GM12864 (cell line): ENCODE measurements around the gene HECTD1.
"Not testable (repeated sequence)": the region's sequence is repeated elsewhere in the genome, so short reads cannot be mapped to it uniquely, and the experiment has no call there.

ENCODE experiments used
- DNase-seq: peaks from one replicate; pipeline ENCODE4 v3.0.0-alpha.2; 2011; ENCODE audit warnings: low read depth
- H3K4me3 ChIP-seq: 2 replicates; pipeline ENCODE4 v1.5.1; 2011; ENCODE audit warnings: mild to moderate bottlenecking, low read depth, low read length, control low read depth
- TF ChIP-seq, protein P1 (sequence below): IDR thresholded peaks from 2 replicates; pipeline ENCODE4 v1.5.1; 2011; ENCODE audit warnings: low read depth, mild to moderate bottlenecking, moderate library complexity, low read length, control low read depth, inconsistent platforms; ENCODE audit errors: missing control alignments

The HECTD1 gene

DNA sequence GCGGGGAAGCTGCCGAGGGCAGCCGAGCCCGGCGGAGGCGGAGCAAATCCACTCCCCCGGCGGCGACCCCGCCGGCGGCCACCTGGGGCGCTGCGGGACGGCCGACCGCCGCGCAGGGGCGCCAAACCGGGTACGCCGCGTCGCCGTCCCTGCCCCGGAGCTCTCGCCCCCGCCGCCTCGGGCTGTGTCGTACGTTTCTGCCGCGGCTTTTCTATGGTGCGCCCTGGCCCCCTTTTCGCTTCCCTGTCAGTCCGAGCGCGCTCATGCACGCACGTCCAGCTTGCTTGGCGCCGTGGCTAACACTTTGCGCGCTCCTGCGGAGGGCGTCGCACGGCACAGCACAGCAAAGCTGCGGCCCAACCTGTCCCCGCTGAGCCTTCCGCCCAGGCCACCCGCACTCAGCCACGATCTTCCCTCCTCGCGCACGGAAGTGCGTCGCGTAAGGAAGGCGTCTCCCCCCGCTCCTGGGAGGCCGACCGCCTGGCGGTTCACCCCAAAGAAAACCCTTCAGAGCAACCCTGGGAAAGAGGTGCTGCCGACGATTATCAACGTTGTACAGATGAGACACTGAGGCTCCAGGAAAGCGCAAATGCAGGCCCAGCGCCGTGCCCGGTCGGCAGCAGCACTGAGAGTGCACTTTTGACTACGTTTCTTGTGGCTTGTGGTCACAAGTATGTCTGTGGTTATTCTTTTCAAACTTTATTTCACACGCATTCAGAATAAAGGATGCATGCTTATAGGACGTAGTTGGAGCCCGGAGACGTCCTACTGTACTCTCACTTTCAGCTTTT, at the start of gene HECTD1:
Gene HECTD1 (minus strand): TSS at position 39 of the 791 bp plus-strand sequence. CDS start 1,857 bp downstream, outside the sequence.
- peak; percentile 72 for DNase-seq
- peak within 1 kb of the TSS; percentile 79 for H3K4me3 ChIP-seq
- TF ChIP-seq, protein P1, sequence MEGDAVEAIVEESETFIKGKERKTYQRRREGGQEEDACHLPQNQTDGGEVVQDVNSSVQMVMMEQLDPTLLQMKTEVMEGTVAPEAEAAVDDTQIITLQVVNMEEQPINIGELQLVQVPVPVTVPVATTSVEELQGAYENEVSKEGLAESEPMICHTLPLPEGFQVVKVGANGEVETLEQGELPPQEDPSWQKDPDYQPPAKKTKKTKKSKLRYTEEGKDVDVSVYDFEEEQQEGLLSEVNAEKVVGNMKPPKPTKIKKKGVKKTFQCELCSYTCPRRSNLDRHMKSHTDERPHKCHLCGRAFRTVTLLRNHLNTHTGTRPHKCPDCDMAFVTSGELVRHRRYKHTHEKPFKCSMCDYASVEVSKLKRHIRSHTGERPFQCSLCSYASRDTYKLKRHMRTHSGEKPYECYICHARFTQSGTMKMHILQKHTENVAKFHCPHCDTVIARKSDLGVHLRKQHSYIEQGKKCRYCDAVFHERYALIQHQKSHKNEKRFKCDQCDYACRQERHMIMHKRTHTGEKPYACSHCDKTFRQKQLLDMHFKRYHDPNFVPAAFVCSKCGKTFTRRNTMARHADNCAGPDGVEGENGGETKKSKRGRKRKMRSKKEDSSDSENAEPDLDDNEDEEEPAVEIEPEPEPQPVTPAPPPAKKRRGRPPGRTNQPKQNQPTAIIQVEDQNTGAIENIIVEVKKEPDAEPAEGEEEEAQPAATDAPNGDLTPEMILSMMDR, result peak; percentile 70

DNA sequence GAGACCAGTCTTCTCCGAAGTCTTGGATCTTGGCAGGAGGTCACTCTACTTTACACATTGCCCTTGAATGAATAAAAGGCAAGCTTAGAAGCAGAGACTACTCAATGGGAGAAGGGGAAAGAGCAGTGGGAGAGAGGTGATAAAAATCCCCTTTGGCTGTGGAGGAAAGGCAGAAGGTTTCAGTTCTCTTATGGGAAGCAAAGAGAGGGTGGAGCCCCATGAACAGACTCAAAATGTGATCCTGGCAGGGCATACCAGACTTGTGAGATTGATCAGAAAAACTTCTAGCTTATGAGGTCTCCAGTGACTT, 49.6 kb upstream of the HECTD1 start:
- no peak overlapping the region for H3K4me3 ChIP-seq
- TF ChIP-seq, protein P1, result no peak
- DNase-seq, result no peak

DNA sequence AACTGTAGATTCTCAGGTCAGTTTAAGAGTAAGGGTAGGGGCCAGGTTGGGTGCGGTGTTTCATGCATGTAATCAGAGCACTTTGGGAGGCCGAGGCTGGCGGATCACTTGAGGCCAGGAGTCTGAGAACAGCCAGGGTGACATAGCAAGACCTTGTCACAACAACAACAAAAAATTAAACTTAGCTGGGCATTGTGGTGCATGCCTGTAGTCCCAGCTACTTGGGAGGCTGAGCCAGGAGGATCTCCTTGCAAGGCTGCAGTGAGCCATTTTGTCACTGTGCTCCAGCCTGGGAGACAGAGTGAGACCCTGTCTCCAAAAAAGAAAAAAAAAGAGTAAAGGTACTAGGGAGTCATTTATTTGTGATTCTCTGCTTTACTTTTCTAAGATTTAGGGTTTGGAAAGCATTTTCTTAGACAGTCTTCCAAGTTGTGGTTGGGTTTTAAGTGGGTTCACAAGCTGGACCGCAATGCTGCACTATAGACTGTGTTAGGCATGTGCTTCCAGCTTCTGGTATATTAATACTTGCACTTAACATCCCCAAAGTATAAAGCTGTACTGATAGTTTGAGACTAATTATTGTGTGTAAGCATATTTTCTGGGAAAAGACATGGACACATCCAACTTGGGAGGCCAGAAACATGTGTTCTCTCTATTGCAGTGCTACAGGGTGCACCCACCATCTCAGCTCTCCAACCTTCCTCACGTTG, 49.1 kb upstream of the HECTD1 start:
- TF ChIP-seq, protein P1, result no peak
- no peak for DNase-seq
- no peak overlapping the region for H3K4me3 ChIP-seq

DNA sequence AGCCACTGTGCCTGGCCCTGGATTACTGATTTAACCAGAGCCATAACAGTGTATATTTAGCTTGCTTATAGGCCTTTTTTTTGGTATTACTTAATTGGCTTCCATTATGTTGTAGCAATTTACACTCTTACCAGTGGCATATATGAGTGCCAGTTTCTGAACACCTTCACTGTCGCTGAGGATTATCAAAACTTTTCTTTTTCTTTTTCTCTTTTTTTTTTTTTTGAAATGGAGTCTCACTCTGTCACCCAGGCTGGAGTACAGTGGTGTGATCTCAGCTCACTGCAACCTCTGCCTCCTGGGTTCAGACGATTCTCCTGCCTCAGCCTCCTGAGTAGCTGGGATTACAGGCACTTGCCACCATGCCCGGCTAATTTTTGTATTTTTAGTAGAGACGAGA, 48.3 kb upstream of the HECTD1 start:
- not testable (repeated sequence) for H3K4me3 ChIP-seq, DNase-seq

DNA sequence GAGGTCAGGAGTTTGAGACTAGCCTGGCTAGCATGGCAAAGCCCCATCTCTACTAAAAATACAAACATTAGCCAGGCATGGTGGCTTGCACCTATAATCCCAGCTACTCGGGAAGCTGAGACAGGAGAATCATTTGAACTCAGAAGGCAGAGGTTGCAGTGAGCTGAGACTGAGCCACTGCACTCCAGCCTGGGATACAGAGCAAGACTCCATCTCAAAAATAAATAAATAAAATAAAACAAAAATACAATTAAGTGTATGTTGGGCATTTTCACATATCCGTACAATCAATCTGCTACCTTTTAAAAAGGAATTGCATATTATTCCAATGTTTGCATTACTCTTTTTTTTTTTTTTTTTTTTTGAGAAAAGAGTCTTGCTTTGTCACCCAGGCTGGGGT, 47.7 kb upstream of the HECTD1 start:
- TF ChIP-seq, protein P1, result no peak
- DNase-seq, result no peak
- H3K4me3 ChIP-seq, result no peak overlapping the region

DNA sequence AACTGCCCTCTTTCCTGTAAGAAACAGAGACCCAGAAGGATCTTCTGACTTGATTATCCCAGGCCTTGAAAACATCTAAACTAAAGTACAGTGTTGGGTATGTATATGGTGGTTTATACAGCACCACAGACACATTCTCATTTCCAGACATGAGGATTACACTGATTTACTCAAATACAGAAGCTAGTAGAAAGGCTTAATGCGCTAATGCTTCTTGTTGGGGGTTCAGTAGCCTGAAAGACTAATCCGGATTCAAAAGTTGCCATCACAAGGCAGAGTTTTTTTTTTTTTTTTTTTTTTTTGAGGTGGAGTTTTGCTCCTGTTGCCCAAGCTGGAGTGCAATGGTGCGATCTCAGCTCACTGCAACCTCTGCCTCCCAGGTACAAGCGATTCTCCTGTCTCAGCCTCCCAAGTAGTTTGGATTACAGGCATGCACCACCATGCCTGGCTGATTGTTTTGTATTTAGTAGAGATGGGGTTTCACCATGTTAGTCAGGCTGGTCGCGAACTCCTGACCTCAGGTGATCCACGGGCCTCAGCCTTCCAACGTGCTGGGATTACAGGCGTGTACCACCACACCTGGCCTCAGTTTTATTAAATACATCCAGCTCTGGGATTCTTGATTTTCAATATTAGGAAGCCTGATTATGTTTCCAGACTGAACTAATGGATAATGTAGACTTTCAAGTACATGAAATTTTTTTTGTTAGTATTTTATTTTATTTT, 46.3 kb upstream of the HECTD1 start:
- TF ChIP-seq, protein P1, result no peak
- no peak overlapping the region for H3K4me3 ChIP-seq
- no peak for DNase-seq

DNA sequence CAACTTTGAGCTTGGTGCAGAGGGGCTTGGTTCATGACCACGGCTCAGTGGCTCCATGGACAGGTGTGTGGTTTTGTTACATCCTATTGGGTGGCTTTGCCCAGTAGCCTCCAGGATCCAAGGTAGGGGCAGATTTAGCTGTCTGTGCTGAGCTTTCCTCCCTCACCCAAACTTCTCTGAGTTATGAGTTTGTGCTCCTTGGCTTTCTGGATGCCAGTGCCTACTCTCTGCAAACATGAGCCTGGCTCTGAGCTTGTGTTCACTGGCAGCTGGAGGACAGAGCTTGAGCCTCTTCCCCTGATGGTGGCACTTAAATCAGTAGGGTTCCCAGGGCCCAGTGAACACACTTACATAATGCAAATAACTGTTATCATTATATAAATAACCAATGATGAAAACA, 45.3 kb upstream of the HECTD1 start:
- H3K4me3 ChIP-seq, result no peak overlapping the region
- DNase-seq, result no peak
- TF ChIP-seq, protein P1, result no peak
